MCF 10A (cell line): ENCODE data around the gene NTPCR. TPM values are rescaled to one million over a fixed set of nuclear protein-coding genes. Genes with fewer than 3 reads are reported as not detected.

Source experiments
- BruUV-seq: library from RNA; stranded (reverse); fragments of 400-500 nt; replicated peaks from 2 replicates; lab custom pipeline; 2021; lab: Mats Ljungman, UMichigan
- CTCF ChIA-PET: fragments of 300-600 bp; sonication (Branson Sonifier 250); formaldehyde crosslinking; extraction: SDS; loops from one replicate; lab custom pipeline; 2021; ENCODE audit warnings: antibody characterized with exemption, inconsistent platforms; lab: Yijun Ruan, JAX
- POLR2A ChIA-PET: fragments of 300-600, 350-650 bp; sonication (Branson Sonifier 250); formaldehyde crosslinking; extraction: SDS; loops from one replicate; lab custom pipeline; 2020; ENCODE audit warnings: antibody characterized with exemption, inconsistent platforms; lab: Yijun Ruan, JAX
- DNase-seq: peaks from one replicate; pipeline ENCODE4 v3.0.0-alpha.2; 2018; ENCODE audit not compliant: unreplicated experiment
- H3K27ac Mint-ChIP-seq: one replicate; pipeline ENCODE4 v1.8.0; 2022; ENCODE audit warnings: mild to moderate bottlenecking, low read depth, mixed read lengths; ENCODE audit not compliant: unreplicated experiment
- H3K27me3 Mint-ChIP-seq: one replicate; pipeline ENCODE4 v1.8.0; 2022; ENCODE audit warnings: mixed read lengths; ENCODE audit not compliant: insufficient read depth, unreplicated experiment
- H3K36me3 Mint-ChIP-seq: one replicate; pipeline ENCODE4 v1.8.0; 2022; ENCODE audit warnings: mild to moderate bottlenecking, moderate library complexity, mixed read lengths; ENCODE audit not compliant: insufficient read depth, unreplicated experiment
- H3K4me1 Mint-ChIP-seq: one replicate; pipeline ENCODE4 v1.8.0; 2022; ENCODE audit warnings: mixed read lengths; ENCODE audit not compliant: insufficient read depth, unreplicated experiment
- H3K4me3 Mint-ChIP-seq: one replicate; pipeline ENCODE4 v1.8.0; 2022; ENCODE audit warnings: mild to moderate bottlenecking, moderate library complexity, mixed read lengths; ENCODE audit not compliant: unreplicated experiment
- H3K9me3 Mint-ChIP-seq: one replicate; pipeline ENCODE4 v1.8.0; 2022; ENCODE audit warnings: mixed read lengths; ENCODE audit not compliant: unreplicated experiment
- intact Hi-C: fragments of 100-400 bp; cut with micrococcal nuclease; formaldehyde crosslinking; loops from 2 replicates; pipeline ENCODE4 v1.14.1; 2022
- total RNA-seq: library from RNA; stranded (reverse); gene quantifications from 2 replicates; pipeline ENCODE4 v1.2.3, GENCODE V29; 2022
- TF ChIP-seq, protein P1 (sequence below): fragments of 200-600 bp; IDR thresholded peaks from one replicate; pipeline ENCODE4 v1.8.0; 2022; ENCODE audit warnings: antibody characterized with exemption, mild to moderate bottlenecking; ENCODE audit not compliant: unreplicated experiment

Gene NTPCR
- total RNA-seq, 1 experiment from 2014 or later: 129 TPM

DNA sequence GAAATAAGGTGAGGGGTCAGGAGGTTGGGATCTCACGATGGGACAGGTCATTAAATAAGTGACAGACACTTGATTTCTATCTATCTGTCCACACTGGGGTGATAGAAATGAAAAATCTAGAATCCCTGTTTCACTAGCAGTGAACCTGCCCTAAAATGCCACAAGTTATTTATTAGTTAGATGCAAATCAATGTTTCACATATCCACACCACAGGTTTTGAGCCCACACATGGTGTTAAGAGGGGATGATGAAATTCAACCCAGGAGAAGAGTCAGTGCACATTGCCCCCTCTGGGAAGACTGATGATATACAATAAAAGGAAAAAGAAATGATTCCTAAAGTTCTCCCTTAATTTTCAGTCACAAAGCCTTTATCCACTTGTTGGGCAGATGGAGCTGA is 10.1 kb upstream of the NTPCR start:
- TF ChIP-seq, protein P1, sequence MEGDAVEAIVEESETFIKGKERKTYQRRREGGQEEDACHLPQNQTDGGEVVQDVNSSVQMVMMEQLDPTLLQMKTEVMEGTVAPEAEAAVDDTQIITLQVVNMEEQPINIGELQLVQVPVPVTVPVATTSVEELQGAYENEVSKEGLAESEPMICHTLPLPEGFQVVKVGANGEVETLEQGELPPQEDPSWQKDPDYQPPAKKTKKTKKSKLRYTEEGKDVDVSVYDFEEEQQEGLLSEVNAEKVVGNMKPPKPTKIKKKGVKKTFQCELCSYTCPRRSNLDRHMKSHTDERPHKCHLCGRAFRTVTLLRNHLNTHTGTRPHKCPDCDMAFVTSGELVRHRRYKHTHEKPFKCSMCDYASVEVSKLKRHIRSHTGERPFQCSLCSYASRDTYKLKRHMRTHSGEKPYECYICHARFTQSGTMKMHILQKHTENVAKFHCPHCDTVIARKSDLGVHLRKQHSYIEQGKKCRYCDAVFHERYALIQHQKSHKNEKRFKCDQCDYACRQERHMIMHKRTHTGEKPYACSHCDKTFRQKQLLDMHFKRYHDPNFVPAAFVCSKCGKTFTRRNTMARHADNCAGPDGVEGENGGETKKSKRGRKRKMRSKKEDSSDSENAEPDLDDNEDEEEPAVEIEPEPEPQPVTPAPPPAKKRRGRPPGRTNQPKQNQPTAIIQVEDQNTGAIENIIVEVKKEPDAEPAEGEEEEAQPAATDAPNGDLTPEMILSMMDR: no peak
- BruUV-seq: no TSS peak
- ChIA-PET CTCF (interaction anchor here (1.3 to 1.8 kb wide), 3 partner anchors 9 to 306 kb away, joined by 3 to 6 read pairs (median 5); no protein-coding TSS in a partner anchor), POLR2A (interaction anchor here (2.7 kb wide), 1 partner anchor 9 kb away, joined by 12 read pairs; the partner anchor contains the start of gene NTPCR)
- DNase-seq: no peak
- no peaks in the 10 kb centered on the region for H3K27me3 Mint-ChIP-seq
- H3K9me3 Mint-ChIP-seq: no peaks in the 10 kb centered on the region
- H3K27ac Mint-ChIP-seq: no peak overlapping the region
- intact Hi-C loops: no loop called here
- H3K4me3 Mint-ChIP-seq: no peak overlapping the region
- H3K4me1 Mint-ChIP-seq: peaks cover 12% of the 10 kb centered on the region
- no peaks in the 10 kb centered on the region for H3K36me3 Mint-ChIP-seq

DNA sequence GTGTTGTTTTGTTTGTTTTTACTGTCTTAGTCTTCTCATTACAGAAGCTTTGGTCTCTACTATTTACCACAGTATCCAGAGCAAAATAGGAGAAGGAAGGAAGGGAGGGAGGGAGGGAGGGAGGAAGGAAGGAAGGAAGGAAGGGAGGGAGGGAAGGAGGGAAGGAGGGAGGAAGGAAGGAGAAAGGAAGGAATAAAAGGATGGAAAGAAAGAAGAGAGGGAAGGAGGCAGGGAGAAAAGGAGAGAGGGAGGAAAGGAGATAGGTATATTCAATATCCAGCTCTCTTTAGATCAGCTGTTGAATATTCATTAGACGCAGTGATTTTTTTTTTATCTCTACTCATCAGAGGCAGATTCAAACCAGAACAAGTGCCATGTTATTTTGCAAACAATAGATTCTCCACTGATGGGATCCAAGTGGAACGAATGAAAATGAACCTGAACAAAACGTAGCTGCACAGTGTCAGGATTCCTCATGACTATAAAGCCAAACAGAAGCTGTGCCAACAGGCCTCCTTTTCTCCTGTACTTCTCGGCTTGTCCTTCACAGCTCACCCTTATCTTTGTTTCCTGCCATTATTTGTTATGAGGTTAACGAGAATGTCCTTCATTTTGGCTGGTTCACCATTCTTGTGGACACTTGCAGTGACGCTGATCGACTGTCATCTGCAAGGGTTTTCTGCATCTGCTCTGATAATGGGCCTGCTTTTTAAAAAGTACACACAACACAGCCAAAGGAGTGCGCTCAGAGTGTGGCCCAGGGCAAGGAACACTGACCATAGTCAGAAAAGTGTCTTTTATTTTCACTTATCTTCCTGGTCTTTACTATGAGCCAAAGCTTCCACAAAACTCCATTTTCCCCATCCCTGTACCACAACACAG is 7.8 kb upstream of the NTPCR start:
- Mint-ChIP-seq H3K4me1 (peaks cover 6% of the 10 kb centered on the region), H3K27ac (no peak overlapping the region), H3K4me3 (no peak overlapping the region), H3K36me3 (no peaks in the 10 kb centered on the region), H3K27me3 (no peaks in the 10 kb centered on the region), H3K9me3 (no peaks in the 10 kb centered on the region)
- TF ChIP-seq, protein P1: no peak
- CTCF ChIA-PET: interaction anchor here (0.7 kb wide), 1 partner anchor 589 kb away, joined by 3 read pairs; no protein-coding TSS in a partner anchor
- no TSS peak for BruUV-seq
- intact Hi-C loops: no loop called here
- DNase-seq: no peak
- POLR2A ChIA-PET: interaction anchor here (0.6 to 1.0 kb wide), 2 partner anchors 15 to 294 kb away, joined by 3 to 6 read pairs; no protein-coding TSS in a partner anchor

DNA sequence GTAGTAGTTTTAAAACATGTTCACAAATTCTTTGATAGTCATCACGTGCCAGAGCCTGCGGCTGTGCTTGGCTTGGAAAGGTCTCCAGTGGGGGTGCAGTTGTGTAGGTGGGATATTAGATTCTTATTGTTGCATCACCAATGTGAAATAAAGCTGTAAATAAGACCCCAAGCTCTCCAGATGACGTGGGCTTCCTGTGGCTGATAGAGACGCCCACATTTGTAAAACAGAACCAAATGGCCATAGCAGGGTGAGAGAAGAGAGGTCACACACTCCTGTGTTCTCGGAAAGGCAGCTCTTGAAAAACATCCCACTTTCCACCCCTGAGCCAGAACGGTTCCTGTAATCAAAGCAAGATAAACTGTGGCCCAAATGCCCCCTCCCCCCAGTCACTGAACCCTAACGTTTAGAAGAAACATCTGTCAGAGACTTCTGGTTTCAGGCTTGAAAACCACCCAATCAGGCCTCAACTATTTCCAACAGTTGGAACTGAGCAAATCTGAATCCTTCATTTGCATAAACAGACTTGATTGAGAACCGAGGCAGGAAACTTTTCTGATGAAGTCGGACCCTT is 6.6 kb upstream of the NTPCR start:
- Mint-ChIP-seq H3K4me3 (no peak overlapping the region), H3K36me3 (no peaks in the 10 kb centered on the region), H3K4me1 (no peaks in the 10 kb centered on the region), H3K9me3 (no peaks in the 10 kb centered on the region), H3K27ac (no peak overlapping the region), H3K27me3 (no peaks in the 10 kb centered on the region)
- intact Hi-C loops: no loop called here
- DNase-seq: no peak
- no TSS peak for BruUV-seq
- ChIA-PET CTCF (no interaction called here), POLR2A (interaction anchor here (0.6 to 1.0 kb wide), 2 partner anchors 9 to 293 kb away, joined by 3 read pairs; no protein-coding TSS in a partner anchor)
- TF ChIP-seq, protein P1: no peak

DNA sequence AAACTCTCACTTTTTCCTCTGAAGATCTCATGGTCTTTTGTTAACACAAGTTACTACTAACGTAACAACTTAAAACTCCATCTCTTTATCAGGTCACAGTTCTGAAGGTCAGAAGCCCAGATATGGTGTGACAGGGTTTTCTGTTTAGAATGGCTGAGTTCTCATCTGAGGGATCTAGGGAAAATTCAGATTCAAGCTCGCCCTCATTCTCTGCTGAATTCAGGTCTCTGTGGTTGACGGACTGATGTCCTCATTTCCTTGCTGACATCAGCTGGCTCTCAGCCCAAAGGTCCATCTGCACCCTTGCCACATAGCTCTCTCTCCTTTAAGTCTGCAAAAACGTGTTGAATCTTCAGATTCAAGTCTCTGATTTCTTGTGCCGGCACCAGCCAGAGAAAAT is 6.1 kb upstream of the NTPCR start:
- no peaks in the 10 kb centered on the region for H3K36me3 Mint-ChIP-seq
- no TSS peak for BruUV-seq
- no peaks in the 10 kb centered on the region for H3K9me3 Mint-ChIP-seq
- no peaks in the 10 kb centered on the region for H3K27me3 Mint-ChIP-seq
- H3K4me1 Mint-ChIP-seq: no peaks in the 10 kb centered on the region
- H3K27ac Mint-ChIP-seq: no peak overlapping the region
- no peak overlapping the region for H3K4me3 Mint-ChIP-seq
- ChIA-PET POLR2A (no interaction called here), CTCF (interaction anchor here (0.6 kb wide), 1 partner anchor 298 kb away, joined by 4 read pairs; no protein-coding TSS in a partner anchor)
- intact Hi-C loops: no loop called here
- TF ChIP-seq, protein P1: no peak
- no peak for DNase-seq
